H9 (cell line): ENCODE results near the gene SYVN1. TPM values are rescaled to one million over a fixed set of nuclear protein-coding genes. Genes with fewer than 3 reads are reported as not detected.

Source experiments
- DNase-seq: peaks from one replicate; pipeline ENCODE4 v3.0.0-alpha.2; 2017
- H2AFZ ChIP-seq: one replicate; pipeline ENCODE4 v1.6.1; 2013; ENCODE audit warnings: mild to moderate bottlenecking, low read length, control low read depth, moderate library complexity
- H2AK5ac ChIP-seq: 2 replicates; pipeline ENCODE4 v1.6.1; 2013; ENCODE audit warnings: low read length, control low read depth, mixed read lengths; ENCODE audit not compliant: insufficient read length
- H2BK120ac ChIP-seq: one replicate; pipeline ENCODE4 v1.6.1; 2013; ENCODE audit warnings: low read depth, mild to moderate bottlenecking, low read length, control low read depth, inconsistent platforms; ENCODE audit not compliant: poor library complexity, severe bottlenecking
- H2BK12ac ChIP-seq: 2 replicates; pipeline ENCODE4 v1.6.1; 2013; ENCODE audit warnings: low read length, control low read depth, mixed read lengths, low read depth; ENCODE audit not compliant: insufficient read length
- H2BK15ac ChIP-seq: 2 replicates; pipeline ENCODE4 v1.6.1; 2013; ENCODE audit warnings: low read depth, low read length, control low read depth
- H2BK20ac ChIP-seq: one replicate; pipeline ENCODE4 v1.6.1; 2013; ENCODE audit warnings: low read depth, mild to moderate bottlenecking, low read length, control low read depth, inconsistent platforms; ENCODE audit not compliant: poor library complexity, severe bottlenecking
- H2BK5ac ChIP-seq: 2 replicates; pipeline ENCODE4 v1.6.1; 2013; ENCODE audit warnings: low read length, control low read depth, mixed read lengths; ENCODE audit not compliant: insufficient read length
- H3K14ac ChIP-seq: 2 replicates; pipeline ENCODE4 v1.6.1; 2013; ENCODE audit warnings: low read length, control low read depth; ENCODE audit not compliant: insufficient read depth
- H3K18ac ChIP-seq: 2 replicates; pipeline ENCODE4 v1.6.1; 2013; ENCODE audit warnings: low read depth, mild to moderate bottlenecking, mixed read lengths, low read length, control low read depth; ENCODE audit not compliant: insufficient read length
- H3K23ac ChIP-seq: 2 replicates; pipeline ENCODE4 v1.6.1; 2013; ENCODE audit warnings: low read length, control low read depth, mixed read lengths, low read depth; ENCODE audit not compliant: insufficient read length
- H3K23me2 ChIP-seq: 2 replicates; pipeline ENCODE4 v1.6.1; 2013; ENCODE audit warnings: low read depth, mild to moderate bottlenecking, mixed read lengths, low read length, control low read depth; ENCODE audit not compliant: insufficient read length, poor library complexity, severe bottlenecking
- H3K27ac ChIP-seq: 2 replicates; pipeline ENCODE4 v1.5.1; 2013; ENCODE audit warnings: low read length, control low read depth, mixed read lengths, low read depth; ENCODE audit not compliant: insufficient read length
- H3K27me3 ChIP-seq: 2 replicates; pipeline ENCODE4 v1.6.1; 2013; ENCODE audit warnings: low read length, control low read depth, inconsistent platforms; ENCODE audit not compliant: insufficient read depth
- H3K4ac ChIP-seq: 2 replicates; pipeline ENCODE4 v1.6.1; 2013; ENCODE audit warnings: low read depth, mild to moderate bottlenecking, control low read depth, inconsistent platforms, low read length, moderate library complexity
- H3K4me1 ChIP-seq: 2 replicates; pipeline ENCODE4 v1.6.1; 2013; ENCODE audit warnings: low read length, control low read depth, inconsistent platforms; ENCODE audit not compliant: insufficient read depth
- H3K4me2 ChIP-seq: 2 replicates; pipeline ENCODE4 v1.6.1; 2013; ENCODE audit warnings: low read length, control low read depth, mixed read lengths; ENCODE audit not compliant: insufficient read length, insufficient read depth
- H3K56ac ChIP-seq: 2 replicates; pipeline ENCODE4 v1.6.1; 2013; ENCODE audit warnings: low read depth, mild to moderate bottlenecking, mixed read lengths, low read length, control low read depth; ENCODE audit not compliant: insufficient read length
- H3K79me1 ChIP-seq: 2 replicates; pipeline ENCODE4 v1.6.1; 2013; ENCODE audit warnings: low read depth, mild to moderate bottlenecking, moderate library complexity, low read length, control low read depth, inconsistent platforms; ENCODE audit not compliant: insufficient read depth, poor library complexity, severe bottlenecking
- H3K79me2 ChIP-seq: 2 replicates; pipeline ENCODE4 v1.6.1; 2013; ENCODE audit warnings: low read length, control low read depth, inconsistent platforms; ENCODE audit not compliant: insufficient read depth
- H3K9ac ChIP-seq: 2 replicates; pipeline ENCODE4 v1.6.1; 2013; ENCODE audit warnings: low read length, control low read depth, mixed read lengths; ENCODE audit not compliant: insufficient read length; ENCODE audit errors: extremely low read depth
- H3K9me3 ChIP-seq: one replicate; pipeline ENCODE4 v1.6.1; 2013; ENCODE audit warnings: low read depth, low read length, inconsistent platforms; ENCODE audit not compliant: control insufficient read depth
- H3T11ph ChIP-seq: one replicate; pipeline ENCODE4 v1.6.1; 2013; ENCODE audit warnings: mild to moderate bottlenecking, low read length, control low read depth, inconsistent platforms
- H4K20me1 ChIP-seq: one replicate; pipeline ENCODE4 v1.6.1; 2013; ENCODE audit not compliant: control insufficient read depth, insufficient read length, insufficient read depth
- H4K5ac ChIP-seq: 2 replicates; pipeline ENCODE4 v1.6.1; 2013; ENCODE audit warnings: low read depth, mild to moderate bottlenecking, mixed read lengths, low read length, control low read depth; ENCODE audit not compliant: insufficient read length
- H4K8ac ChIP-seq: replicated peaks from 2 replicates; pipeline ENCODE4 v1.6.1; 2013; ENCODE audit warnings: low read length, control low read depth, mixed read lengths, low read depth; ENCODE audit not compliant: insufficient read length
- H4K91ac ChIP-seq: 2 replicates; pipeline ENCODE4 v1.6.1; 2013; ENCODE audit warnings: low read depth, mild to moderate bottlenecking, moderate library complexity, mixed read lengths, low read length, control low read depth; ENCODE audit not compliant: insufficient read length
- H3K27ac Mint-ChIP-seq, 3 experiments: 2 replicates in 2 of 3; 3 replicates in 1 of 3; pipeline ENCODE4 v1.8.0; 2020 to 2021; ENCODE audit warnings: mixed read lengths in 3 of 3, mild to moderate bottlenecking in 1 of 3, moderate library complexity in 1 of 3
- H3K27me3 Mint-ChIP-seq: 2 replicates; pipeline ENCODE4 v1.8.0; 2021; ENCODE audit warnings: low read depth, mild to moderate bottlenecking, moderate library complexity, mixed read lengths
- H3K36me3 Mint-ChIP-seq, 3 experiments: 2 replicates in 2 of 3; 3 replicates in 1 of 3; pipeline ENCODE4 v1.8.0; 2020 to 2021; ENCODE audit warnings: low read depth in 3 of 3, mixed read lengths in 3 of 3; ENCODE audit not compliant: insufficient read depth in 1 of 3
- H3K4me1 Mint-ChIP-seq, 2 experiments: 2 replicates each; pipeline ENCODE4 v1.8.0; 2020; ENCODE audit warnings: mixed read lengths in 2 of 2
- H3K4me3 Mint-ChIP-seq, 2 experiments: 2 replicates in 1 of 2; 3 replicates in 1 of 2; pipeline ENCODE4 v1.8.0; 2020 to 2021; ENCODE audit warnings: mild to moderate bottlenecking in 2 of 2, mixed read lengths in 2 of 2, moderate library complexity in 1 of 2
- H3K9me3 Mint-ChIP-seq, 2 experiments: 2 replicates in 1 of 2; 3 replicates in 1 of 2; pipeline ENCODE4 v1.8.0; 2020; ENCODE audit warnings: mild to moderate bottlenecking in 2 of 2, mixed read lengths in 2 of 2, moderate library complexity in 1 of 2
- CTCF ChIP-seq: fragments of 200-600 bp; sonication (generic); conservative IDR thresholded peaks from 3 replicates; pipeline ENCODE4 v1.8.0; 2021; ENCODE audit warnings: antibody characterized with exemption, mild to moderate bottlenecking
- WGBS: extraction: QIAGEN DNeasy Blood & Tissue Kit; methylation state at CpG from one replicate; pipeline ENCODE4 v1.1.7; 2013; ENCODE audit warnings: missing lambda C conversion rate, low lambda C conversion rate, mixed read lengths; ENCODE audit not compliant: insufficient read length; ENCODE audit errors: extremely low coverage; 5-methylcytosine and 5-hydroxymethylcytosine counted together
- total RNA-seq: library from RNA; stranded (reverse); gene quantifications from 2 replicates; pipeline ENCODE4 v1.2.1, GENCODE V29; 2021

Gene SYVN1
- total RNA-seq, 1 experiment from 2014 or later: 31.6 TPM

GRCh38 chr11:65131895-65132237 is 2.5 kb downstream of the SYVN1 start:
- peaks cover 19 to 23% of the 10 kb centered on the region in 2 experiments for H3K4me1 Mint-ChIP-seq
- H3K9ac ChIP-seq: no peak overlapping the region

More at GRCh38 chr11:65131895-65132237, 2.5 kb downstream of the SYVN1 start:
- Histone ChIP-seq H3K27me3 (no peaks in the 10 kb centered on the region), H3K4ac (no peak overlapping the region), H3K23me2 (peaks cover 14% of the 10 kb centered on the region), H3K56ac (no peak overlapping the region), H3K23ac (no peak overlapping the region), H3K27ac (no peak overlapping the region), H4K91ac (no peak overlapping the region), H3K79me2 (no peaks in the 10 kb centered on the region), H3K4me2 (no peak overlapping the region), H2BK15ac (no peak overlapping the region), H3K18ac (no peak overlapping the region), H2BK20ac (no peak overlapping the region), H2BK5ac (no peak overlapping the region), H3T11ph (no peak overlapping the region), H4K20me1 (no peaks in the 10 kb centered on the region), H2AFZ (no peak overlapping the region), H2BK12ac (no peak overlapping the region), H2BK120ac (no peak overlapping the region), H3K14ac (no peak overlapping the region), H3K9me3 (no peaks in the 10 kb centered on the region), H4K8ac (no peak overlapping the region), H3K4me1 (no peaks in the 10 kb centered on the region), H4K5ac (no peak overlapping the region), H2AK5ac (no peak overlapping the region), H3K79me1 (no peaks in the 10 kb centered on the region)
- Mint-ChIP-seq H3K36me3 (peaks cover 7 to 41% (median 37%) of the 10 kb centered on the region in 3 experiments; a peak in 6 of 7 replicates), H3K9me3 (no peaks in the 10 kb centered on the region; a peak in 1 of 5 replicates), H3K27ac (peak overlapping the region in 1 of 3 experiments; percentile 83; a peak in 1 of 7 replicates), H3K27me3 (no peaks in the 10 kb centered on the region), H3K4me3 (no peak overlapping the region; a peak in 1 of 5 replicates)
- no peak for TF ChIP-seq CTCF
- DNase-seq: no peak
- no CpG with 5 or more reads among the region's 6 CpGs for whole genome bisulfite sequencing
